Thyroid gland (tissue), 4 donors: ENCODE measurements around the gene NOTCH4.

Experiments used
- CTCF ChIP-seq, 6 experiments: fragments of 200-600 bp in 3 of 6; fragments of 450-650 bp in 3 of 6; sonication (generic) in 3 of 6; IDR thresholded peaks; one replicate each; pipeline ENCODE4 v1.5.1; 2016 to 2019; ENCODE audit warnings: antibody characterized with exemption in 6 of 6, mild to moderate bottlenecking in 2 of 6, inconsistent platforms in 1 of 6, moderate library complexity in 1 of 6
- POLR2A ChIP-seq, 2 donors: fragments of 450-650 bp; IDR thresholded peaks; one replicate each; pipeline ENCODE4 v1.6.1; 2017; ENCODE audit warnings: antibody characterized with exemption in 2 of 2, mild to moderate bottlenecking in 2 of 2, moderate library complexity in 1 of 2

GRCh38 chr6:32210191-32210601 is 13.7 kb downstream of the NOTCH4 start:
- TF ChIP-seq POLR2A (IDR thresholded peaks at IDR 0.05): no peak
- TF ChIP-seq CTCF (IDR thresholded peaks at IDR 0.05): no peak
